ENCODE results near the gene FARS2.
A peak's percentile ranks its signal among the peaks of the same experiment; 100 is the strongest.

FARS2 gene

GRCh38 chr6:5378331-5378730 is 117.0 kb downstream of the FARS2 start:
- DNase-seq (ENCODE audit: low read depth in 2 of 2): no peak

DNA sequence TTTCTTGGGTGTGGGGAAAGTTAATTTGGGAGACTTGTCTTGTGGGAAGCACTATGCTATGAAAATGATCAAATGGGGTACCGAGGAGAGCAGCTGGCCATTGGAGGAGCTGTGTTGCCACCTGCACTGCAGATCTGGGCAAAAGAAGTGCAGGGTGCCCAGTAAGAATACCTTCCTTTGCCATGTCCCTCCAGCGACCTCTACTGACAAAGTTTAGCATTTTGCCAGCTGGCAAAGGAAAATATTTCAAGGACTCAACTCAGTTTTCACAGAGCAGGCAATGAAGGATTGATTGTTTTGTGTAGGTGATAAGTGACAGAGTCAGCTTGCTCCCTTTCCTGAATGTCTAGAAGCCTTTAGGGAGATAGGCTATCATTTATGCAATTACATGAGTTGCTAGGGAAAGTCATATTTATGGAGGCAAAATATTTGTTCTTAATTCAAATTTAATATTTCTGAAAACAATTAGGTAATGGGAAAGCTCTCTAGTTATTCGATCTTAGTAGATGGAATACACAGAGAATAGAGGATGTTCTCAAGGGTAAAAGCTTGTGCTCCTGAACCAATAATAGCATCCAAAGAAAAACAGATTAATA is 118.4 kb downstream of the FARS2 start:
- DNase-seq (ENCODE audit: low read depth in 2 of 2): peak in 1 of 2 donors; percentile 5

- no peak for DNase-seq (ENCODE audit: low read depth in 2 of 2)
Observed at GRCh38 chr6:5383856-5384255, 122.5 kb downstream of the FARS2 start.

DNA sequence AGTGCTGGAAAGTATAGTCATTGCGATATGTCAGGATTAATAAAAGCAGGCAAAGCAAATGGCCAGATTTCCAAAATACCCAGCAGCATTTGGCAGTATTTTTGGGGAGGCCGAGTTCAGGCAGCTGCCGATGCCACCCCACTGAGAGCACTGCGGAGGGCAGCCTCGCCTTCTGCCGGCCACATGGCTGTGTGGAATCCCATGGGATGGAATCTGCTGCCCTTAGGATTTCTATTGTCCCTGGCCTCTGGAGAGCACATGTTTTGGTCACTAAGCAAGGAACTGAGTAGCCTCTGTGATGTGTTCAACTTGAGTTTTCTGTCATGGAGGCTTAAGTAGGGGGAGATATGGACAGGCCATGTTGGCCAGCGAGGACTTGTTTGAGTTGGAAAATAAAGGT is 123.0 kb downstream of the FARS2 start:
- DNase-seq (ENCODE audit: low read depth in 2 of 2): no peak

DNA sequence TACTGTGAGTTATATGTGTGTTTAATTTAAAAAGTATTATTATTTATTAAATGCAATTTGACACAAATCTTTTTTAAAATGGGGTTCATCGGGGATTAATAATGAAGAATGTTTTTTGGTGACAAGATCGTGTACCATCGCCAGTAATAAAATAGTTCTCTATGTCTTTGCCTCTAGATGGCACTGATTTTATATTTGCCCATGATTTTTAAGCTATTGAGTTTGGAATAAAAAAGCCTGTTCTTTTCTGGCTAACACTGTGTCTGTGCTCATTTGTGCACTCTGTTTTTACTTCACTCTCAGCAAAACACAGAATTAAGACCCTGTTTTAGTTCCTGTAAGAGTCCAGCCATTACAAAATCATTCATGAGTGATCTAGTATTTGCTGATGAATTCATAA is 127.0 kb downstream of the FARS2 start:
- no peak for DNase-seq (ENCODE audit: low read depth in 2 of 2)

- no peak for DNase-seq (ENCODE audit: low read depth in 2 of 2)
Observed at GRCh38 chr6:5389086-5389745, 127.9 kb downstream of the FARS2 start.

DNA sequence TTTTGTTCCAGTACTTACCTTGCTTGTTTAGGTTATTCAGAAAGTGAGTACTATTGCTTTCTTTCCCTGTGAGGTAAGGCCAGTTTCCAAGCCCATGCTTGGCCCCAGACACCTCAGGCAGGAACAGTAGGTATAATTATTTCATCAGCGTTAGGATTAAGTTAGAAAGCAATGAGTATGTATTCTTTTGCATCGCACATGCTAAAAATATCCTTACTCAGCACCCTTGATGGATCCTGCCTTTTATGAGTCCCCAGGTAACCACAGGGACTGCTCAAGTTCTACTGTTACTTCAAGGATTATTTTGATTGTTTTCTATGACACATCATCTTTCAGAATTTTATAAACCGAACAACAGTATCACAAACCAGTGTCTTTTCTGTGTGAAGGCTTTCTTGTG is 128.9 kb downstream of the FARS2 start:
- no peak for DNase-seq (ENCODE audit: low read depth in 2 of 2)

GRCh38 chr6:5394280-5394679 is 133.0 kb downstream of the FARS2 start:
- DNase-seq (ENCODE audit: low read depth in 2 of 2): no peak

GRCh38 chr6:5395719-5396118 is 134.4 kb downstream of the FARS2 start:
- no peak for DNase-seq (ENCODE audit: low read depth in 2 of 2)

DNA sequence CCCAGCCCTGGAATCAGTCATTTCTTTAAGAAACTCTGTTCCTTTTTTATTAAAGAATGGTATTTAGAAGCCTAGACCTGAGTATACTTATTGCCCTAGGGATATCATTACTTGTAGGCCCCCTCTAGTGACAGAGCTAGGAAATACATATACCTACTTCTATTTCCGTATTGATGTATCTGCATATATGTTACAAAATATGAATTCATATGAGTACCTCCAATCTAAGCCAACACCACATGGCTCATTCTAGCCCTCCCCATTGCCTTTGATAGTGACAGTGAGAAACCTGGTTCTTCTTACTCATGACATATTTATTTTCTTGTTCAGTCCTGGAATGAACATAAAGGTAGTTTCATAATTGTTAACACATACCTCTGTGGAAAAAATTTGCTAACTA is 137.2 kb downstream of the FARS2 start:
- peak in 1 of 2 donors; percentile 7 for DNase-seq (ENCODE audit: low read depth in 2 of 2)

DNA sequence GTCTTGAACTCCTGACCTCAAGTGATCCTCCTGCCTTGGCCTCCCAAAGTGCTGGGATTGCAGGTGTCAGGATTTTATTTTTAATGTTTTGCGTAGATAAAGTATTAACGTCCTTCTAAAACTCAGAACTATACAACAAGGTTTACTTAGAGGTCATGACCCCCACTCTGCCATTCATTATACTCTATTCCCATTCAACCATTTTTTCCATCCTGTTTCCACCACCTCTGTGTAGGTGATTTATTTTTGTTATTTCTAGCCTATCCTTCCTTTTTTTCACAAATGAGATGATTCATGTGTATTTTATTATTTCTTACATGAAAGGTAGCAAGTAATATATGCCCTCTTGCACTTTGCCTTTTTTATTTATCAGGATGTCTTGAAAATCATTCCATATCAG is 138.1 kb downstream of the FARS2 start:
- no peak for DNase-seq (ENCODE audit: low read depth in 2 of 2)

- DNase-seq (ENCODE audit: low read depth in 2 of 2): no peak
Observed at GRCh38 chr6:5401845-5402738, 140.8 kb downstream of the FARS2 start.

DNA sequence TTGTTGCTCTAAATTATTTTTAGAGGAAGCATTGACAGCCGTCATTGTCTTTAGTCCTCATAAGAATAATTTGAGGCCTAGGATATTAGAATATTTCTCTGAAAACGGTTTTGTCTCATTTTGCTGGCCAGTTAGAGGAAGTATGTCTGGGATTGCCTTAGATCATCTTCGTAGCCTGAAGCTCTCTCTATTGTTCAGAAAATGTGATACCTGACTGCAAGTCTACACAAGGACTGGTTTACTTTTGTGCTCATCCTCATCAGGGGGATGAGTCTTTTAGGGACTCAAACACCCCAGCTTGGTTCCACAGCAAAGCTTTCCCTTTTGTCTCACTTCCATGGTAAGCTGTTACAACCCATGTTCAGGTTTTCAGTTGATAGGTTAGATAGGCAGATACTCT is 141.8 kb downstream of the FARS2 start:
- DNase-seq (ENCODE audit: low read depth in 2 of 2): no peak

- no peak for DNase-seq (ENCODE audit: low read depth in 2 of 2)
Observed at GRCh38 chr6:5403609-5404008, 142.3 kb downstream of the FARS2 start.

GRCh38 chr6:5405976-5406375 is 144.7 kb downstream of the FARS2 start:
- DNase-seq (ENCODE audit: low read depth in 2 of 2): no peak

DNA sequence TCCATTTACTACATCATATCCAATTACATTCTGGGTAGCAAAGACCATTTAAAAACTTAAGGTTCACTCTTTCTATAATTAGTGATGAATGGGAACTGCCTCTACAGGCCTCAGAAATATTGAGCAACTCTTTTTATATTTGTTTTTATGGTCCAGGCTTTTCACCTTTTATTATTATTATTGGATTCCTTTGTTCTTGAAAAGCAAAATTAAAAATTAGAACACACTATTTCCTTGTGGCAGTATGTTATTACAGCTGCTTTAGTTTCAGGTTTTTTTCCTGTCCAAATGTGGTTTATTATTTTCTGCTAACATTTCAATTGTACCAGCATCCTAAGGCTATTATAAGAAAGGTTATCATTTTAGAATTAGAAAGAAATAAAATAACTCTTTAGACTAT is 150.1 kb downstream of the FARS2 start:
- DNase-seq (ENCODE audit: low read depth in 2 of 2): no peak

DNA sequence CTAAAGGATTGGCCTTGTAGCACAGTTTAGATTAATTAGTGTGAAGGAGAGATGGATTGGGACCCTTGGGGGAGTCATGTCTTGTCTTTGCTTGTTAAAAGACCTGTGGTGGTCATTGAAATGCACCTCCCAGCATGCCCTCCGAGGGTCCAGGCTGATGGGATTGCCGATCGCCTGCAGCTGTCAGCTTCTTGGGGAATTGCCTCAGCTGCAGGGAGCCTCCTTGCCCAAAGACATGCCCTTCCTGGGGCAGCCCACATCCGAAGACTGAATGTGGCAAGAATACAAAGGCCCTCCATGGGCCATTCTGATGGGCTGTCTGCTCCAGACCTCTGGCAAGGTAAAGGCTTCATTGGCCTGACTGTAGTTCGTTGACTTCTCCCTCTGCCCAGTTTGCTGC is 150.7 kb downstream of the FARS2 start:
- DNase-seq (ENCODE audit: low read depth in 2 of 2): no peak

DNA sequence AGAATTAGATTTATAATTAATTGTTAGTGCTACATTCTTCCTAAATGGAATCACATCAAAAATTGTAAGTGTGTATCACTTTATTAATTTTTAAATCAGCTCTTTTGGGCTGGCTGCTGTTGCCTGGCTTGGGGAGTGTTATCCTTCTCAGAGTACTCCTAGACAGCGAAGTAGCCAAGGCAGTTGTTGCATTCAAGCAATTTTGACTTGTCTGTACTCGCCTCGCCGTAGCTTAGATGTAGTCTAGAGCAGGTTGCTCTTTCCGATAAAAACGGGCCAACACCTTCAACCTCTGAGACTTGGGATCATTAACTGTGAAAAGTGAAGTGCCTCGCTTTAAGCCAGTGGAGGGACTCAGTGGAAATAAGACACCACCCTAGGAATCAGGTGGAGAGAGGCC is 151.3 kb downstream of the FARS2 start:
- DNase-seq (ENCODE audit: low read depth in 2 of 2): no peak

- DNase-seq (ENCODE audit: low read depth in 2 of 2): no peak
Observed at GRCh38 chr6:5416250-5416649, 154.9 kb downstream of the FARS2 start.

GRCh38 chr6:5422321-5422915 is 161.1 kb downstream of the FARS2 start:
- no peak for DNase-seq (ENCODE audit: low read depth in 2 of 2)

DNA sequence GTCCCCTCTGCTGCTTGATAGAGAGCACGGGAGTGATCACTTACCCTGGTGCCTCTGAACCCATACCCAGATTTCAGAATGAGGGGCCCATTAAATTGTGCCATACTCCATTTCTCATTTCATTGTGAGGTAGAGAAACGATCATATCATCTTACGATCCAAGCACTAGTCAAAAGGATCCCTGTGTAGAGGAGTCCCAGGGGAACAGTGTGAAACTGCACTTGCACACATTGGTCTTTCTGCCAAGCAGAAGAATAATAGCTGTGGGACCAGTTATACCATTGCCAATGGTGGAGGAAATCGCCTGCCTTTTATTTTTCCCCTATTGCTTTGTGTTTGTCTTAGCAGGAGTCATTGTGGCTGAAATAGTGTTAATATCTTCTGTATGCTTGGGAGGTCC is 161.9 kb downstream of the FARS2 start:
- DNase-seq (ENCODE audit: low read depth in 2 of 2): no peak

GRCh38 chr6:5424726-5425125 is 163.4 kb downstream of the FARS2 start:
- DNase-seq (ENCODE audit: low read depth in 2 of 2): no peak

DNA sequence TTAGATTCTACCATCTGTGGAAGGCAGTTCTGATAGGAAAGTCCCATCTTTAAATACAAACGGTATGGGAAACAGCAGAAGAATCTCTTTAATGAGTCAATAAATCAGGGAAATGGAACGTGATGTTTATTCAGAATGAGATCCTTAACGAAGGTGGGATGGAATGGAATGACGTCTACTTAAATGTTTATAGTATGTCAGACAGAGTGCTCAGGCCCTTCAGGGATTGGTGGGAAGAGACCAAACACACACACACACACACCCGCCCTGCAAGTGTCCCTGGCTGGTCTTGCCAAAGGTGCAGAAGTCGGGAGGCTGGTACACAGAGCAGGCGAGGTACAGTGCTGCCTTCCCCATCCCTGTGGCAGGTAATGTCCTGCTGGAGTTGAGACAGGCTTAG is 164.0 kb downstream of the FARS2 start:
- DNase-seq (ENCODE audit: low read depth in 2 of 2): no peak
